ENCODE data around the gene C4BPB.

DNA sequence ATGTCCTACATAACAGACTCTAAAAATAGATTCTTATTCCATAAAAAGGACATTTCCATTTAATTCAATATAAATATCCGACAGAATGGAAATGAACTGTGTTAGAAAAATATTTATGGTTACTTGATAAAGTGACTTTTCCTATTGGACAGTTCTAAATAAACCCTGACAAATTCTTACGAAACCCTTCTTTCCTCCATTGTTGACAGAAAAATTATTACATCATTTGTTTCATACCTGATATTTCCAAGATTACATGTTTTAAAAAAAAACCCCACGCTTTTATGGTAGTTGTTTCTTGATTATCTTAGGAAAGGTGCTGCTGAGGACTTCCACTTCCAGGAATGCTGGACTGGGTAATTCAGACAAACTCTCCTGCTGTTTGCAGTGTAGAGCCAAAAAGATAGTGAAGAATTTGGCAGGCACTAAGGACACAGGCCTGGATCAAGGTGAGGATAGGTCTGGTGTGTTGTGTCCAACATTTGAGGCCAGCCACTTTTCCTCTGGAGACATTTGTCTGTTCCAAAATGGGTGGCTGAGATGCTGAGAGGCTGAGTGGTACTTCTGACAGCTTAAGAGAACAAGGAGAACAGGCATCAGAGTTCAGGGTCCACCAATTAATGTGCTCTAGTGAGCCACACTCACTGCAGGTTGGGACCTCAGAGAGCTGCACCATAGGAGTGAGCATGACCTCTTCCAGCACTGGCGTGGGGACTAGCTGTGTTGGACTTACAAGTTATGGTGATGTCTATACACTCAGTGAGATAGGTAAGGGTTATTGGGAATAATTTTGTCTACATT, 49.1 kb upstream of the C4BPB start:
- TF ChIP-seq, protein P1, sequence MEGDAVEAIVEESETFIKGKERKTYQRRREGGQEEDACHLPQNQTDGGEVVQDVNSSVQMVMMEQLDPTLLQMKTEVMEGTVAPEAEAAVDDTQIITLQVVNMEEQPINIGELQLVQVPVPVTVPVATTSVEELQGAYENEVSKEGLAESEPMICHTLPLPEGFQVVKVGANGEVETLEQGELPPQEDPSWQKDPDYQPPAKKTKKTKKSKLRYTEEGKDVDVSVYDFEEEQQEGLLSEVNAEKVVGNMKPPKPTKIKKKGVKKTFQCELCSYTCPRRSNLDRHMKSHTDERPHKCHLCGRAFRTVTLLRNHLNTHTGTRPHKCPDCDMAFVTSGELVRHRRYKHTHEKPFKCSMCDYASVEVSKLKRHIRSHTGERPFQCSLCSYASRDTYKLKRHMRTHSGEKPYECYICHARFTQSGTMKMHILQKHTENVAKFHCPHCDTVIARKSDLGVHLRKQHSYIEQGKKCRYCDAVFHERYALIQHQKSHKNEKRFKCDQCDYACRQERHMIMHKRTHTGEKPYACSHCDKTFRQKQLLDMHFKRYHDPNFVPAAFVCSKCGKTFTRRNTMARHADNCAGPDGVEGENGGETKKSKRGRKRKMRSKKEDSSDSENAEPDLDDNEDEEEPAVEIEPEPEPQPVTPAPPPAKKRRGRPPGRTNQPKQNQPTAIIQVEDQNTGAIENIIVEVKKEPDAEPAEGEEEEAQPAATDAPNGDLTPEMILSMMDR (IDR thresholded peaks at IDR 0.05): no peak
- no peak for TF ChIP-seq POLR2A (IDR thresholded peaks at IDR 0.05)

Data from tibial nerve (tissue), 3 donors.